Activated gamma-delta T cell treated with Interleukin-2 at 50 U/mL for 16 hours (primary cell): Measurements from ENCODE around the gene PI4KA.
"Not testable (repeated sequence)": the region's sequence is repeated elsewhere in the genome, so short reads cannot be mapped to it uniquely, and the experiment has no call there.

Experiments
- DNase-seq: peaks from one replicate; pipeline ENCODE4 v3.0.0-alpha.2; 2020

The PI4KA gene

GRCh38 chr22:20858615-20859416 lies at the start of gene PI4KA, which contains the start of gene SNAP29:
Gene PI4KA, minus strand, starts transcription at chr22:20858811. Its CDS starts 86 bp downstream, at chr22:20858725.
Gene SNAP29, plus strand, starts transcription at chr22:20859007. Its CDS starts 104 bp downstream, at chr22:20859111.
- peak; percentile 99 for DNase-seq

GRCh38 chr22:20906387-20906767 lies 47.8 kb upstream of the PI4KA start:
- DNase-seq: no peak

DNA sequence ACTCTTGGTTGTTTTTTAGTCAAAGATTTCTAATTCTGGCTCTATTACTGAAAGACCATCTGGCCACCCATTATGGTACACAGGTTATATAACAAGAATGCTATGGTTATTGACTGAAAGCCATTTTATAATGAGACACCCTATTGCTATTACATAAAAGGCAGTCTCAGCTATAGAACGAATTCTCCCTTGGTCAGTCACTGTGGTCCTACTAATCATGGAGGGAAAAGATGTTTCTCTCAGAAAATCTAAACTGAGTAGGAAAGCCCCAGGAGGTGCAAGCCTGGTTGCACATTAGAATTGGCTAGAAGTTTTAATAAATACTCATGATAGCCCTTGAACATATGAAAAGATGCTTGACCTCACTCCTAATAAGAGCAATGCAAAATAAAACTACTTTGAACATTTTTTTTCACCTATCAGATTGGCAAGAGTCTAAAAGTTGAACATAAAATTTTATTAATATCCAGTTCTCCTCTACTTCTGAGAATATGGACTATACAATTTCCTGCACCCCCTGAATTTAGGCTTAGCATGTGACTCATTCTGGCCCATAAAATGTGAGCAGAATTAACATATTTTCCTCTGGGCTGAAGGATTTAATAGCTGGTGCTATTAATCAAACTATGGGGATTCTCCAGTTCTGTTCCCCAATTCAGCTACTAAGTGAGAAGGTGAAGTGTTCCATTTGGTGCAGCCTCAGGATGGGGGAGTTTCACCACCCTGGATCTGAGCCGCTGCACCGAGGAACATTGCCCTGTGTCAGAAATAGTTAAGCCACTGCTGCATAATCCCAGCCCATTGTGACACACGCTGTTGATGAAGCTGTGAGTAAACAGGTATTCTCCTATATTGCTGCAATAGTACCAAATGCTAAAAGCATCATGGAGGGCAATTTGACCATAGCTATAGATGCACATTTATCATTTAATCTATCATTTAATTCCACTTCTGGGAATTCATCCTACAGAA lies 47.1 kb upstream of the PI4KA start:
- no peak for DNase-seq

DNA sequence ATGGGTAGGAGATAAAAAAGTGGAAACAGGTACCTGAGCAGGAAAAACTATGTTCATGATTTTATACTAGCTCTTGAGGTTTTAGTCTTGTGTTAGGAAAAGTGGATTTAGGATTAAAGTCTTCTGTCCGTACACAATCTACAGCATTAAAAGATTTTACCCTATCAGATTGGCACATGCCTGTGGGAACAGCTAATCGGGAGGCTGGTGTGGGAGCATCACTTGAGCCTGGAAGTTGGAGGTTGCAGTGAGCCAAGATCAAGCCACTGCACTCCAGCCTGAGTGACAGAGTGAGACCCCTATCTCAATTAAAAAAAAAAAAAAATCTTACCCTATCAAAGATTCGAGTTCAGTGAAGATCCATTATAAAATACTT lies 46.4 kb upstream of the PI4KA start:
- DNase-seq: no peak

GRCh38 chr22:20904008-20904979 lies 45.7 kb upstream of the PI4KA start:
- no peak for DNase-seq

DNA sequence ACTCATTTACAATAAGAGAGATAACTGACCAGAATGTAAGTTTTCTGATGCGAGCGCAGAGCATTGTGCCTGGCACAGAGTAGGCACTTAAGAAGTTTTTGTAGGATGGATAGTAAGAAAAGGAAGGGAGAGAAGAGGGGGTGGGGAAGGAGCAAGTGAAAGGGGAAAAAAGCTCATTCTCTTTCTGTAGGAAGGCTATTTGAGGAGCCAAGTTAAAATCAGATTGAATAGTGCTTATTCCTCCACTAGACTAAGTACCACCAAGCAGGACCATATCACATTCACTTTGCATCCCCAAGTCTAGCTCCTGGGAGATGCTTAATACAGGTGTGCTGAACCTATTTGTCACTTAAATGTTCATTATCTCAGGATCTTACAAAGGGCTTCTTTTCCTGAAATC lies 44.5 kb upstream of the PI4KA start:
- DNase-seq: no peak

DNA sequence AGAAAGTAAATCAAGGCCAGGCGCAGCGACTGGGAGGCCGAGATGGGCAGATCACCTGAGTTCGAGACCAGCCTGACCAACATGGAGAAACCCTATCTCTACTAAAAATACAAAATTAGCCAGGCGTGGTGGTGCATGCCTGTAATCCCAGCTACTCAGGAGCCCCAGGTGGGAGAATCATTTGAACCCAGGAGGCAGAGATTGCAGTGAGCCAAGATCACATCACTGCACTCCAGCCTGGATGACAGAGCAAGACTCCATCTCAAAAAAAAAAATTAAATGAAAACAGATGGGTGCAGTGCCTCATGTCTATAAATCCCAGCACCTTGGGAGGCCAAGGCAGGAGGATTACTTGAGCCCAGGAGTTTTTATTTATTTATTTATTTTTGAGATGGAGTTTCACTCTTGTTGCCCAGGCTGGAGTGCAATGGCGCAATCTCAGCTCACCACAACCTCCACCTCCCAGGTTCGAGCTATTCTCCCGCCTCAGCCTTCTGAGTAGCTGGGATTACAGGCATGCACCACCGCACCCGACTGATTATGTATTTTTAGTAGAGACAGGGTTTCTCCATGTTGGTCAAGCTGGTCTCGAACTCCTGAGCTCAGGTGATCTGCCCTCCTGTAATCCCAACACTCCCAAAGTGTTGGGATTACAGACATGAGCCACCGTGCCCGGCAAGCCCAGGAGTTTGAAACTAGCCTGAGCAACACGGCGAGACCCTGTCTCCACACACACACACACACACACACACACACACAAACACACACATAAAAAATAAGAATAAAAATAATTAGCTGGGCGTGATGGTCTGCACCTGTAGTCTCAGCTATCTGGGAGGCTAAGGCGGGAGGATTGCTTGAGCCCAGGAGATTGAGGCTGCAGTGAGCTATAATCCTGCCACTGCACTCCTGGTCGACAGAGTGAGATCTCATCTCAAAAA lies 42.8 kb upstream of the PI4KA start:
- not testable (repeated sequence) for DNase-seq

DNA sequence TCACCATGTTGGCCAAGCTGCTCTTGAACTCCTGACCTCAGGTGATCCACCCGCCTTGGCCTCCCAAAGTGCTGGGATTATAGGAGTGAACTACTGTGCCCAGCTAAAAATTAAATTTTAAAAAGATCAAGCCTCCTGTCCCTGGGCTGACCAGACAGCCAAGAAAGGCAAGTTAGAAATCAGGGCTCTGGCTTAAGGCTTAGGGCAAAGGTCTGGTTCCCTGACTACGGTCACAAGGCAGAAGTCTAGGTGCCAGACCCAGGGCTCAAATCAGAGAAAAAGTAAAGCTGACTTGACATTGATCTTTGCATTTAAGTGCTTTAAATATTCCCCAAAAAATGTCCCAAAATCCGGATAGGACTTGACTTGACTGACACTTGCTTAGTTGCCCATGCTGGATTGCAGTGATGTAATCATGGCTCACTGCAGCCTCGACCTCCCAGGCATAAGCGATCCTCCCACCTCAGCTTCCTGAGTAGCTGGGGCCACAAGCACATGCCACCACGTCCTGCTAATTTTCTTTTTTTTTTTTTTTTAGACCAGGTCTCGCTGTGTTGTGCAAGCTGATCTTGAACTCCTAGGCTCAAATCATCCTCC lies 41.3 kb upstream of the PI4KA start:
- DNase-seq: no peak

- not testable (repeated sequence) for DNase-seq
Measured at GRCh38 chr22:20897737-20898136, 39.1 kb upstream of the PI4KA start.

DNA sequence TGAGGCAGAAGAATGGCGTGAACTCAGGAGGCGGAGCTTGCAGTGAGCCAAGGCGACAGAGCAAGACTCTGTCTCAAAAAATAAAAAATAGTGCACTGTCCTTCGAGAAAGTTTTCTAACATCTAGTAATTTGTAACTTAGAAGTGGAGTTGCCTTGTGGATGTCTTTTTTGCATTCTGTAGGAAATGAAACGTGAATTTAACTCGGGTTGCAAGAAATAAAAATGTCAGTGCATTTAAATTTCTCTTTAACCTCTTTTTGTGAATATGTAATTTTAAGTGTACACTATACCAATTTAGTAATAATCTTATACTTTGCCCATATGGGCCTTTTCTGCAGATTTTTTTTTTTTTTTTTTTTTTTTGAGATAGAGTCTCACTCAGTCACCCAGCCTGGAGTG lies 32.4 kb upstream of the PI4KA start:
- no peak for DNase-seq

DNA sequence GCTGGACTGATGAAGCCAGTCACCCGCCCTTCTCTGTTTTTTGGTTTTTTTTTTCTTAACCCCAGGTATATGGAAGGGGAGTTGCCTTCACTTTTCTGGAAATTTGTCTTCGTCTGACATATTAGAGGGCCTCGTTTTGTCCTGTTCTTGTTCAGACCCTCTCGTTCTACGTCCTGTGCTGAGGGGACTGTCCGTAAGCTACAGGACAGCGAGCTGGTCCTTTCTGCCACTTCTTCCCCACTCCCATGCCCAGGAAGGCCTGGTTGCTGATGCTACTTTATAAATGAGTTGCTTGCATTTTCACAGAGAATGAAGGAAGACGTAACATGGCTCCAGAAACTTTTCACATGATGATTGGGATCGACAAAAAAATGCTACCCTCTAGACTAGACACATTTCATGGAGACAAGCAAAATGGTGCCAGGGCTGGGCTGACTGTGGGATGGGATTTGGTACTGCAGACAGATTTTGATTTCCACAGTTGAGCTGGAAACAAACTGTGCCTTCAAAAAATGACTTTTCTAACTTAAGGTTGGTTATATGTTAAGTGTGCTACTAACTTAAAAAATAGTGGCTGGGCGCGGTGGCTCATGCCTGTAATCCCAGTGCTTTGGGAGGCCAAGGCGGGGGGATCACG lies 31.4 kb upstream of the PI4KA start:
- DNase-seq: no peak

DNA sequence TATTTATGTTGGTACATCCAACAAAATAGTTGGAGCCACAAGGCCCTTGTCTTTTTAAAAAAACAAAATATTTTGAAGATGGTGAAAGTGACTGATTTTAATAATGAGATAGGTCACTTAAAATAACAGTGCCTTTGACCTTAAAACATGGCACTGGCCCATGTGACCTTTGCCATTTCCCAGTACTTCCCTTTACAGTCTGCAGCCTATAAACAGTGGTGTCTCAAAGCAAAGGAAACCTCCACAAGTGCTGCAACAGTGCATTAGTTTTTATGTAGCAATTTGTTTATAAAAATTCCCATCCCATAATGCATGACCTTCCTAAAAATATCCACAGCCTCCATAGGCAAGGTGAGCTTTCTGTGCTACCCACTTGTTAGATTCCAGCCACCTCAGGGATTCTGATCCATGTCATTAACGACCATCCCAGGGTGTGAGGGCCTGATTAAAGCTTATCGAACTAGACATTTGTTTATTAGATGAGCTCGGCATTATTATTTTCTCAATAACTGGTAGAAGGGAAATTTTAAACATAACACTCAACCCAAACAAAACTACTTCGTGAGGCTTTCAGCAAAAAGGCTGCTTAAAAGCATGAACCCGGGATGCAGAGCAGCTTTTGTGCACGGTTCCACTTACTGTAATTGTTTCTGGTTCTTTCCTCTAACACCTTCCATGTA lies 30.6 kb upstream of the PI4KA start:
- no peak for DNase-seq

DNA sequence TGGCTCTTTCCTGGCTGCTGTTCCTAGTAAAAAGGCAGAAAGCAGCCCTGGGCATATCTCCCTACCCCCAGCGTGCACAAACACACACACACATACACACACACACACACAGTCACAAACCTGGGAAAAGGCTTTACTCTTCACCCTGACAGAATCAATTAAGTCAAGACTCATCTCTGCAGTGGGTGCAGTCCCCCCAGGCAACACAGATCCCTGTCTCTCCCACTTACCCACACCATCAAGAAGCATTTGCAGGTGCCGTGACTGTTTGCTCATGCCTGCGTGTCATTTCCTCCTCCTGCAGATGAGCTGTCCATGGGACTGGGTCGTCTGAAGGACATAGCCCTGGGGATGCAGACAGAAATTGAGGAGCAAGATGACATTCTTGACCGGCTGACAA lies 28.8 kb upstream of the PI4KA start:
- no peak for DNase-seq

- DNase-seq: peak; percentile 11
Measured at GRCh38 chr22:20885557-20886323, 27.1 kb upstream of the PI4KA start.

DNA sequence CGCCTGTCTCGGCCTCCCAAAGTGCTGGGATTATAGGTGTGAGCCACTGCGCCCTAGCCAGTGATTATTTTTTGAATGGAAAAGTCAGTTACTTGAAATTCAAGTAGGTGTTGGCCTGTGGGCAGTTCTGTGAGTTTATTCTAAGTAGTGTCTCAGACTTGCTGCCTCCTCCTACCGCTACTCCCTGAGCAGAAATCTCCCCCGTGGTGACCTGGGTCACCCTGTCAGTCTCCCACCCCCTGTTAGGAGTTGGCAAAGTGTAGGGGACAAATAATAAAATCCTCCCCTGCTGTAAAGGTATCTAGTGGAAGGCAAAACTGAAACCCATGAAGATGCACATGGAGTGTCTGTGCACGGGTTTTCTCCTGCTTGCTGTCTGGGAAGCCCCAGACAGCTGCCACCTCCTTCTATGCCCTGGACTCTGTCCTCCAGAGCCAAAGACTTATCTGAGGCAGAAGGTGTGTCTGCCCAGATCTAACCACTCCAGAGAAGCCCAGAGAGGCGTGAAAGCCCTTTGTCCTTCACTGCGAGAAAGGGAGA lies 26.5 kb upstream of the PI4KA start:
- DNase-seq: no peak

GRCh38 chr22:20884454-20884853 lies 25.8 kb upstream of the PI4KA start:
- no peak for DNase-seq

- DNase-seq: no peak
Measured at GRCh38 chr22:20882855-20883254, 24.2 kb upstream of the PI4KA start.
